ENCODE data around the gene CMTM7. TPM values are rescaled to one million over a fixed set of nuclear protein-coding genes. Genes with fewer than 3 reads are reported as not detected.
"Not testable (repeated sequence)": the region's sequence is repeated elsewhere in the genome, so short reads cannot be mapped to it uniquely, and the experiment has no call there.

Gene CMTM7
- total RNA-seq, 1 experiment from 2014 or later: 12.3 TPM

- no peak for DNase-seq (ENCODE audit: extremely low read depth, low read depth)
Observed at GRCh38 chr3:32455609-32456428, 64.2 kb downstream of the CMTM7 start.

GRCh38 chr3:32456429-32457130, 64.9 kb downstream of the CMTM7 start:
- no peak for DNase-seq (ENCODE audit: extremely low read depth, low read depth)

GRCh38 chr3:32457971-32458471, 66.4 kb downstream of the CMTM7 start:
- DNase-seq (ENCODE audit: extremely low read depth, low read depth): no peak

- DNase-seq (ENCODE audit: extremely low read depth, low read depth): no peak
Observed at GRCh38 chr3:32459450-32459849, 67.8 kb downstream of the CMTM7 start.

- DNase-seq (ENCODE audit: extremely low read depth, low read depth): no peak
Observed at GRCh38 chr3:32460031-32460749, 68.5 kb downstream of the CMTM7 start.

- not testable (repeated sequence) for DNase-seq (ENCODE audit: extremely low read depth, low read depth)
Observed at GRCh38 chr3:32460817-32461496, 69.3 kb downstream of the CMTM7 start.

- not testable (repeated sequence) for DNase-seq (ENCODE audit: extremely low read depth, low read depth)
Observed at GRCh38 chr3:32462191-32462986, 70.7 kb downstream of the CMTM7 start.

GRCh38 chr3:32463415-32463814, 71.8 kb downstream of the CMTM7 start:
- not testable (repeated sequence) for DNase-seq (ENCODE audit: extremely low read depth, low read depth)

- not testable (repeated sequence) for DNase-seq (ENCODE audit: extremely low read depth, low read depth)
Observed at GRCh38 chr3:32464726-32465125, 73.1 kb downstream of the CMTM7 start.

GRCh38 chr3:32466808-32467207, 75.2 kb downstream of the CMTM7 start:
- not testable (repeated sequence) for DNase-seq (ENCODE audit: extremely low read depth, low read depth)

GRCh38 chr3:32467333-32468070, 75.8 kb downstream of the CMTM7 start:
- DNase-seq (ENCODE audit: extremely low read depth, low read depth): peak; percentile 26

- DNase-seq (ENCODE audit: extremely low read depth, low read depth): no peak
Observed at GRCh38 chr3:32469151-32469874, 77.7 kb downstream of the CMTM7 start.

- no peak for DNase-seq (ENCODE audit: extremely low read depth, low read depth)
Observed at GRCh38 chr3:32470362-32470761, 78.7 kb downstream of the CMTM7 start.

GRCh38 chr3:32471246-32471645, 79.6 kb downstream of the CMTM7 start:
- DNase-seq (ENCODE audit: extremely low read depth, low read depth): no peak

GRCh38 chr3:32472151-32472550, 80.5 kb downstream of the CMTM7 start:
- DNase-seq (ENCODE audit: extremely low read depth, low read depth): not testable (repeated sequence)

- DNase-seq (ENCODE audit: extremely low read depth, low read depth): no peak
Observed at GRCh38 chr3:32474201-32474600, 82.5 kb downstream of the CMTM7 start.

- no peak for DNase-seq (ENCODE audit: extremely low read depth, low read depth)
Observed at GRCh38 chr3:32480604-32481003, 89.0 kb downstream of the CMTM7 start.

Data from NCI-H460 (cell line).